Measurements from ENCODE around the gene NSD1. TPM values are rescaled to one million over a fixed set of nuclear protein-coding genes. Genes with fewer than 3 reads are reported as not detected.

The NSD1 gene
- total RNA-seq, 1 donor from 2014 or later, result 37.5 TPM

- TF ChIP-seq, protein P1, sequence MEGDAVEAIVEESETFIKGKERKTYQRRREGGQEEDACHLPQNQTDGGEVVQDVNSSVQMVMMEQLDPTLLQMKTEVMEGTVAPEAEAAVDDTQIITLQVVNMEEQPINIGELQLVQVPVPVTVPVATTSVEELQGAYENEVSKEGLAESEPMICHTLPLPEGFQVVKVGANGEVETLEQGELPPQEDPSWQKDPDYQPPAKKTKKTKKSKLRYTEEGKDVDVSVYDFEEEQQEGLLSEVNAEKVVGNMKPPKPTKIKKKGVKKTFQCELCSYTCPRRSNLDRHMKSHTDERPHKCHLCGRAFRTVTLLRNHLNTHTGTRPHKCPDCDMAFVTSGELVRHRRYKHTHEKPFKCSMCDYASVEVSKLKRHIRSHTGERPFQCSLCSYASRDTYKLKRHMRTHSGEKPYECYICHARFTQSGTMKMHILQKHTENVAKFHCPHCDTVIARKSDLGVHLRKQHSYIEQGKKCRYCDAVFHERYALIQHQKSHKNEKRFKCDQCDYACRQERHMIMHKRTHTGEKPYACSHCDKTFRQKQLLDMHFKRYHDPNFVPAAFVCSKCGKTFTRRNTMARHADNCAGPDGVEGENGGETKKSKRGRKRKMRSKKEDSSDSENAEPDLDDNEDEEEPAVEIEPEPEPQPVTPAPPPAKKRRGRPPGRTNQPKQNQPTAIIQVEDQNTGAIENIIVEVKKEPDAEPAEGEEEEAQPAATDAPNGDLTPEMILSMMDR (IDR thresholded peaks at IDR 0.05; ENCODE audit: insufficient read depth, low read length, poor library complexity, severe bottlenecking), result no peak
- no peak for DNase-seq (ENCODE audit: low read depth)
- Histone ChIP-seq H3K4me3 (ENCODE audit: low read depth, low read length) (no peak overlapping the region), H3K36me3 (ENCODE audit: control insufficient read depth, insufficient read depth, low read length) (no peaks in the 10 kb centered on the region), H3K27me3 (ENCODE audit: control insufficient read depth, insufficient read depth, low read length) (no peaks in the 10 kb centered on the region)
These were observed 41.1 kb upstream of the NSD1 start for GRCh38 chr5:177092178-177093081.

GRCh38 chr5:177093082-177093712 lies 40.4 kb upstream of the NSD1 start:
- TF ChIP-seq, protein P1 (IDR thresholded peaks at IDR 0.05; ENCODE audit: insufficient read depth, low read length, poor library complexity, severe bottlenecking), result no peak
- no peaks in the 10 kb centered on the region for H3K27me3 ChIP-seq (ENCODE audit: control insufficient read depth, insufficient read depth, low read length)

GRCh38 chr5:177093803-177094202 lies 39.8 kb upstream of the NSD1 start:
- TF ChIP-seq, protein P1 (IDR thresholded peaks at IDR 0.05; ENCODE audit: insufficient read depth, low read length, poor library complexity, severe bottlenecking), result no peak
- no peaks in the 10 kb centered on the region for H3K36me3 ChIP-seq (ENCODE audit: control insufficient read depth, insufficient read depth, low read length)
- DNase-seq (ENCODE audit: low read depth), result no peak
- H3K4me3 ChIP-seq (ENCODE audit: low read depth, low read length), result no peak overlapping the region
- H3K27me3 ChIP-seq (ENCODE audit: control insufficient read depth, insufficient read depth, low read length), result no peaks in the 10 kb centered on the region

More at GRCh38 chr5:177093082-177093712, 40.4 kb upstream of the NSD1 start:
- Histone ChIP-seq H3K36me3 (ENCODE audit: control insufficient read depth, insufficient read depth, low read length) (no peaks in the 10 kb centered on the region), H3K4me3 (ENCODE audit: low read depth, low read length) (no peak overlapping the region)
- no peak for DNase-seq (ENCODE audit: low read depth)

DNA sequence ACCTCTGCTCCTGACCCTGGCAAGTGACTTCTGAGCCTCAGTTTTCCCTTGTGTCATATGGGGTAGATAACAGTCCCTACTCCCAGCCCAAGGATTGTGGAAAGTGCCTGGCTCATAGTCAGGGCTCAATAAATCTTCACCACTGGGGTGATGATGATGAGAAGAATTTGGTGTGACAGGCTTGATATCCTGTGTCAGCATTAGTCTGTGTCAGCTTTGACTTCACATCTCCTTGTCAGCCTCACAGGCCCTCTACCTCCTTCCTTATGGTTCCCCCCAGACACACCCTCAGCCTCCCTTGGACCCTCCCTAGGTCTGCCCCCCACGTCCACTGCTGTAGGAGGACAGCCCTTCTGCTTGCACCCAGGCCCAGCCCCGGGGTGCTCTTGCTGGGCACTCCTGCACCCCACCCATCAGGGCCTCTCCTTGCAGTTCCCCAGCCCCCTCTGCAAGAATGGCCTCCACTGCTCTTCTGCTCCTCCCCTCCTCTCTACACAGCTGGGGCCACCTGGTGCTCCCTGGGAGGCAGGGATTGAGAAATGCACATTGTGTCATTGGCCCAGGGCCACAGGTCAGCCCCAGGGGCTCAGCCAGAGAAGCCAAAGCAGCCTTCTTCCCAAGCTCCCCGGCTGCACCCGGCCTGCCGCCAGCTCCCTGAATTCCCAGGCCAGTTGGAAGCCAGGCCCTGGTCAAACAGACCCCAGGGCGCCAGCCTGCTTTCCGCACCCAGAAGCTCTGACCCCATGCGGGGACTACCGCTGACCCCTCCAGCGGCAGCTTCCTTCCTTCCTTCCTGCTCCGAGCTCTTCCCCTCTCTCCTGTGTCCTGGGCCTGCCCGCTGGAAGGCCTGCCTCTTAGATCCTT lies 39.1 kb upstream of the NSD1 start:
- Histone ChIP-seq H3K36me3 (ENCODE audit: control insufficient read depth, insufficient read depth, low read length) (no peaks in the 10 kb centered on the region), H3K4me3 (ENCODE audit: low read depth, low read length) (no peak overlapping the region), H3K27me3 (ENCODE audit: control insufficient read depth, insufficient read depth, low read length) (no peaks in the 10 kb centered on the region)
- TF ChIP-seq, protein P1 (IDR thresholded peaks at IDR 0.05; ENCODE audit: insufficient read depth, low read length, poor library complexity, severe bottlenecking), result no peak
- DNase-seq (ENCODE audit: low read depth), result no peak

- Histone ChIP-seq H3K36me3 (ENCODE audit: control insufficient read depth, insufficient read depth, low read length) (no peaks in the 10 kb centered on the region), H3K27me3 (ENCODE audit: control insufficient read depth, insufficient read depth, low read length) (no peaks in the 10 kb centered on the region), H3K4me3 (ENCODE audit: low read depth, low read length) (no peak overlapping the region)
- TF ChIP-seq, protein P1 (IDR thresholded peaks at IDR 0.05; ENCODE audit: insufficient read depth, low read length, poor library complexity, severe bottlenecking), result no peak
- no peak for DNase-seq (ENCODE audit: low read depth)
These were observed 38.4 kb upstream of the NSD1 start for GRCh38 chr5:177095088-177095669.

Data from kidney epithelial cell (primary cell).